Activated T-helper 2 cell treated with anti-CD3 and anti-CD28 coated beads, Interferon-gamma antibody, Interleukin-2, Interleukin-4, amounts not matched to agents 10 μg/mL and 5 μg/mL and 100 μg/mL, durations not matched to agents 14 hours and 24 hours and 36 hours (primary cell): ENCODE measurements around the gene CHST3. TPM values are rescaled to one million over a fixed set of nuclear protein-coding genes. Genes with fewer than 3 reads are reported as not detected.

Experiments used
- DNase-seq: peaks from one replicate; pipeline ENCODE4 v3.0.0; 2021; ENCODE audit warnings: low spot score
- H3K27ac Mint-ChIP-seq: one replicate; pipeline ENCODE4 v1.8.0; 2021; ENCODE audit warnings: mixed read lengths
- H3K27me3 Mint-ChIP-seq: one replicate; pipeline ENCODE4 v1.8.0; 2021; ENCODE audit warnings: low read depth, mixed read lengths
- H3K36me3 Mint-ChIP-seq: one replicate; pipeline ENCODE4 v1.8.0; 2021; ENCODE audit warnings: low read depth, mixed read lengths
- H3K4me1 Mint-ChIP-seq: one replicate; pipeline ENCODE4 v1.8.0; 2021; ENCODE audit warnings: low read depth, mixed read lengths
- H3K4me3 Mint-ChIP-seq: one replicate; pipeline ENCODE4 v1.8.0; 2021; ENCODE audit warnings: low read depth, mild to moderate bottlenecking, moderate library complexity, mixed read lengths
- H3K9me3 Mint-ChIP-seq: one replicate; pipeline ENCODE4 v1.8.0; 2021; ENCODE audit warnings: mixed read lengths
- intact Hi-C: fragments of 100-400 bp; cut with micrococcal nuclease; formaldehyde crosslinking; loops from one replicate; pipeline ENCODE4 v1.15.1; 2023
- total RNA-seq: library from RNA; stranded (reverse); gene quantifications from 2 replicates; pipeline ENCODE4 v1.2.3, GENCODE V29; 2022

CHST3 gene
- total RNA-seq, 1 donor from 2014 or later, result 0.52 TPM

- H3K4me3 Mint-ChIP-seq, result no peak overlapping the region
- no peak overlapping the region for H3K27ac Mint-ChIP-seq
- intact Hi-C loops, result no loop called here
- DNase-seq, result no peak
- H3K9me3 Mint-ChIP-seq, result no peaks in the 10 kb centered on the region
- peaks cover 44% of the 10 kb centered on the region for H3K36me3 Mint-ChIP-seq
- no peaks in the 10 kb centered on the region for H3K27me3 Mint-ChIP-seq
- H3K4me1 Mint-ChIP-seq, result no peaks in the 10 kb centered on the region
These were observed 97.3 kb downstream of the CHST3 start for GRCh38 chr10:72061491-72061890.

GRCh38 chr10:72061930-72062329 lies 97.7 kb downstream of the CHST3 start:
- intact Hi-C loops, result no loop called here
- H3K36me3 Mint-ChIP-seq, result peaks cover 46% of the 10 kb centered on the region

GRCh38 chr10:72062382-72062781 lies 98.2 kb downstream of the CHST3 start:
- Mint-ChIP-seq H3K4me3 (no peak overlapping the region), H3K9me3 (no peaks in the 10 kb centered on the region), H3K36me3 (peaks cover 50% of the 10 kb centered on the region), H3K27ac (no peak overlapping the region), H3K27me3 (no peaks in the 10 kb centered on the region), H3K4me1 (no peaks in the 10 kb centered on the region)
- intact Hi-C loops, result no loop called here
- no peak for DNase-seq

More at GRCh38 chr10:72061930-72062329, 97.7 kb downstream of the CHST3 start:
- no peak overlapping the region for H3K4me3 Mint-ChIP-seq
- no peaks in the 10 kb centered on the region for H3K4me1 Mint-ChIP-seq
- H3K9me3 Mint-ChIP-seq, result no peaks in the 10 kb centered on the region
- H3K27me3 Mint-ChIP-seq, result no peaks in the 10 kb centered on the region
- DNase-seq, result no peak
- no peak overlapping the region for H3K27ac Mint-ChIP-seq

Other genes starting within 250 kb of the CHST3 start
- 0.11 and 0.18 TPM in 2 replicates for gene C10orf105, start 244.6 kb upstream of the CHST3 start, total RNA-seq
- 56.5 and 61.9 TPM in 2 replicates for gene VSIR, start 190.9 kb upstream of the CHST3 start, total RNA-seq
- 108 and 110 TPM in 2 replicates for gene PSAP, start 113.1 kb upstream of the CHST3 start, total RNA-seq
- 135 and 137 TPM in 2 replicates for gene SPOCK2, start 124.2 kb downstream of the CHST3 start, total RNA-seq